HT-29 (cell line): Measurements from ENCODE around the gene SAP30BP. TPM values are rescaled to one million over a fixed set of nuclear protein-coding genes. Genes with fewer than 3 reads are reported as not detected.

ENCODE experiments used
- DNase-seq: peaks from one replicate; pipeline ENCODE4 v3.0.0-alpha.2; 2015; ENCODE audit warnings: low spot score
- total RNA-seq: library from RNA; depleted of rRNA; stranded (reverse); fragments of >200 nt; shearing (Covaris generic); gene quantifications from 2 replicates; pipeline ENCODE4 v1.2.3, GENCODE V29; 2014

The SAP30BP gene
- total RNA-seq, 1 experiment from 2014 or later: 53.8 TPM

GRCh38 chr17:75646638-75646992, 20.5 kb upstream of the SAP30BP start:
- no peak for DNase-seq

- DNase-seq: no peak
Observed at GRCh38 chr17:75647061-75647460, 20.1 kb upstream of the SAP30BP start.

GRCh38 chr17:75647921-75648320, 19.2 kb upstream of the SAP30BP start:
- DNase-seq: no peak

- no peak for DNase-seq
Observed at GRCh38 chr17:75649687-75650086, 17.5 kb upstream of the SAP30BP start.

GRCh38 chr17:75650874-75651273, 16.3 kb upstream of the SAP30BP start:
- no peak for DNase-seq

- no peak for DNase-seq
Observed at GRCh38 chr17:75652341-75652740, 14.8 kb upstream of the SAP30BP start.

- DNase-seq: no peak
Observed at GRCh38 chr17:75652934-75653549, 14.1 kb upstream of the SAP30BP start.

- peak; percentile 74 for DNase-seq
Observed at GRCh38 chr17:75654176-75654575, 13.0 kb upstream of the SAP30BP start.

- DNase-seq: no peak
Observed at GRCh38 chr17:75658237-75658636, 8.9 kb upstream of the SAP30BP start.

- DNase-seq: no peak
Observed at GRCh38 chr17:75661531-75661930, 5.6 kb upstream of the SAP30BP start.

GRCh38 chr17:75662511-75662910, 4.6 kb upstream of the SAP30BP start:
- no peak for DNase-seq

GRCh38 chr17:75664099-75664549, 3.0 kb upstream of the SAP30BP start:
- no peak for DNase-seq

- no peak for DNase-seq
Observed at GRCh38 chr17:75665981-75666380, 1.2 kb upstream of the SAP30BP start.

- no peak for DNase-seq
Observed at GRCh38 chr17:75667825-75668224, 687 bp downstream of the SAP30BP start.

GRCh38 chr17:75668489-75668888, 1.4 kb downstream of the SAP30BP start:
- no peak for DNase-seq

- DNase-seq: no peak
Observed at GRCh38 chr17:75670868-75671267, 3.7 kb downstream of the SAP30BP start.

- DNase-seq: no peak
Observed at GRCh38 chr17:75672011-75672410, 4.9 kb downstream of the SAP30BP start.

- DNase-seq: no peak
Observed at GRCh38 chr17:75673487-75673886, 6.3 kb downstream of the SAP30BP start.

GRCh38 chr17:75676461-75676860, 9.3 kb downstream of the SAP30BP start:
- no peak for DNase-seq

- DNase-seq: peak; percentile 79
Observed at GRCh38 chr17:75679706-75680211, 12.6 kb downstream of the SAP30BP start.

- DNase-seq: no peak
Observed at GRCh38 chr17:75680431-75680830, 13.3 kb downstream of the SAP30BP start.

GRCh38 chr17:75681289-75681688, 14.2 kb downstream of the SAP30BP start:
- no peak for DNase-seq

GRCh38 chr17:75683583-75683982, 16.4 kb downstream of the SAP30BP start:
- DNase-seq: peak; percentile 66

- no peak for DNase-seq
Observed at GRCh38 chr17:75684249-75684648, 17.1 kb downstream of the SAP30BP start.
